SK-MEL-5 (cell line): ENCODE measurements around the gene METTL13. TPM values are rescaled to one million over a fixed set of nuclear protein-coding genes. Genes with fewer than 3 reads are reported as not detected.

Experiments
- DNase-seq: peaks from one replicate; pipeline ENCODE4 v3.0.0-alpha.2; 2016; ENCODE audit warnings: low read depth, low spot score
- in situ Hi-C: cut with HindIII; loops from 2 replicates; pipeline ENCODE4 v1.10.0; 2016; ENCODE audit warnings: low sequenced_read_pairs, high pct_unique_total_duplicates, low pct_unique_long_range_greater_than_20kb
- total RNA-seq: library from RNA; depleted of rRNA; stranded (reverse); fragments of >200 nt; shearing (Covaris generic); gene quantifications from 2 replicates; pipeline ENCODE4 v1.2.3, GENCODE V29; 2014

Gene METTL13
- total RNA-seq, 1 experiment from 2014 or later, result 39.3 TPM

GRCh38 chr1:171758011-171758410, 23.4 kb upstream of the METTL13 start:
- in situ Hi-C loops, result no loop called here

GRCh38 chr1:171762143-171762563, 19.3 kb upstream of the METTL13 start:
- in situ Hi-C loops, result no loop called here
- no peak for DNase-seq

More at GRCh38 chr1:171758011-171758410, 23.4 kb upstream of the METTL13 start:
- no peak for DNase-seq

- in situ Hi-C loops, result no loop called here
- no peak for DNase-seq
Observed at GRCh38 chr1:171763764-171764163, 17.7 kb upstream of the METTL13 start.

DNA sequence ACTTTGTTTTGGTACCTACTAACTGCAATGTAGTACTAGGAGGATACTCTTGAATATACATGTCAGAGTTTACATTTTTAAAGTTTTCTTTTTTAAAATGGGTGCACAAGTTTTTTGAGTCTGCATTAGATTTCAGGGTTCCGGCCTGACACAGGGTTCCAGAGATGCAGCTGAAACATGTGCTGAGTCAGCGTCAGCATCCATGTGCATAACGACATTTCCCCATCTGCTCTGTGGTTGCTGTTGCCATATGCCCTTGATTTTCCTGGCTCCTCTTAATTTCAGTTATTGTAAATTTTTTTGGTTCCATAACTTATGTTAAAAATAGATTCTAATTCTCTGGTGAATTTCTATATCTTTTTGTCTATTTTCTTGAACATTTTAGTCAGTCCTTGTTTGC, 12.3 kb upstream of the METTL13 start:
- DNase-seq, result no peak
- in situ Hi-C loops, result no loop called here

GRCh38 chr1:171769754-171770153, 11.7 kb upstream of the METTL13 start:
- DNase-seq, result peak; percentile 67
- in situ Hi-C loops, result no loop called here

DNA sequence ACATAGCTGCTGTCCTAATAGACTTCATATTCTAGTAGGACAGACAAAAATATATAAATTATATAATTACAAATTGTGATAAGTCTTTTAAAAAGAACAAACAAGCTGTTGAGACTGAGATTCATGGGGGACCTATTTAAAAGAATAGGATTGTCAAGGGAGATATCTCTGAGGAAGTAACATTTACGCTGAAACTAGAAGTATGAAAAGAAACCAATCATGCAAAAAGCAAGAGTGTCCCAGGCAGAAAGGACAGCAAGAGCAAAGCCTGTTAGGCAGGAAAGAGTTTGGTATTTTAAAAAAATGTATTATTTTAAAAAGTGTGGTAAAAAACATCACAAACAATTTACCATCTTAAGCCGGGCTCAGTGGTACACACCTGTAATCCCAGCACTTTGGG, 9.1 kb upstream of the METTL13 start:
- in situ Hi-C loops, result no loop called here
- DNase-seq, result no peak

DNA sequence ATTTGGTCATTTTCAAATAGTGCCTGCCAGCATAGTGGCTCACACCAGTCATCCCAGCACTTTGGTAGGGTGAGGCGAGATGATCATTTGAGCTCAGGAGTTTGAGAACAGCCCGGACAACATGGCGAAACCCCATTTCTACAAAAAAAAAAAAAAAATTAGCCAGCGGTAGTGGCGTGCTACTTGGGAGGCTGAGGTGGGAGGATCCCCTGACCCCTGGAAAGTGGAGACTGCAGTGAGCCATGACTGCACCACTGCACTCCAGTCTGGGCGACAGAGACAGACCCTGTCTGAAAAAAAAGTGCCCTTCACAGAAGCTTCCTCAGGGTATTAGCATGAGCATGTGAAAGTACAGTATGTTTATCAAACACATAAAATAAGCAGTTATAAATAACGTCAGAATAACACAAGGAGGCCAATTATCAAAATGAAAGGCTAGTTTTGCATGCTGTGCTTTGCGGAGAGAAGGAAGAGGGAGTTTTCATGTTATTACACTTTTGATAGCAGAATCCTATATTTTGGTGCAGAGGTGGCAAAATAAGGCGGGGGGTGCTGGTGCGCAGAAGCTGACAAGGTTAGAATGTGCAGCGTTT, 781 bp upstream of the METTL13 start:
- in situ Hi-C loops, result no loop called here

GRCh38 chr1:171783816-171784530, 2.5 kb downstream of the METTL13 start:
- no peak for DNase-seq
- in situ Hi-C loops, result no loop called here

More for the DNA sequence above, 781 bp upstream of the METTL13 start:
- DNase-seq, result no peak

DNA sequence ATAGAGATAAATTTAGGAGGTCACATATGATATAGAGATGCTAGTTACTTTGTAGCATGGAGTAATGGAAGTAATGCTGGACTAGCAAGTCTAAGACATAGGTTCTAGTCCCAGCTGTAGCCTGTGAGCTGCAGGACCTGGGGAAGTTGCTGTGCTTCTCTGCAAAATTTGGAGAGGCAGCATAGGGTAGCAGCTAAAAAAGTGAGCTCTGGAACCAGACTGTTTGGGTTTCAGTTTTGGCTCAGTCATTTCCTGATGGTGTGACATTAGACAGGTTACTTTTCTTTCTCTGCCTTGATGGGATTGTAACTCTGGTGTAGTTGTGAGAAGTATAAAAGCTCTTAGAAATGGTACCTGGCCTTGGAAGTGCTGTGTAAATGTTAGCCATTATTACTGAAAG, 3.3 kb downstream of the METTL13 start:
- no peak for DNase-seq
- in situ Hi-C loops, result no loop called here

- in situ Hi-C loops, result no loop called here
Observed at GRCh38 chr1:171785766-171786165, 4.3 kb downstream of the METTL13 start.

DNA sequence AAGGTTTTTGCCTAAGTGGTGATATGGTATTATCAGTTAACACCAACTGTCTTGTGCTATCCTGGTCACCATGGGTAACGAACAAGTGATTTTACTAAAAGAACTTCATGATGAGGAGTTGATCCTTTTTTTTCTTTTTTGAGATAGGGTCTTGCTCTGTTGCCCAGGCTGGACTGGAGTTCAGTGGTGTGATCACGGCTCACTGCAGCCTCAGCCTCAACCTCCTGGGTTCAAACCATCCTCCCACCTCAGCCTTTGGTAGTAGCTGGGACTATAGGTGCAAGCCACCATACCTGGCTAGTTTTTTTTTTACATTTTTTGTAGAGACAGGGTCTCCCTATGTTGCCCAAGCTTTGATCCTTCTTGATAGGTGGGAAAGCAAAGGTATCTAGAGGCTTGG, 5.1 kb downstream of the METTL13 start:
- DNase-seq, result no peak
- in situ Hi-C loops, result no loop called here

More at GRCh38 chr1:171785766-171786165, 4.3 kb downstream of the METTL13 start:
- no peak for DNase-seq

DNA sequence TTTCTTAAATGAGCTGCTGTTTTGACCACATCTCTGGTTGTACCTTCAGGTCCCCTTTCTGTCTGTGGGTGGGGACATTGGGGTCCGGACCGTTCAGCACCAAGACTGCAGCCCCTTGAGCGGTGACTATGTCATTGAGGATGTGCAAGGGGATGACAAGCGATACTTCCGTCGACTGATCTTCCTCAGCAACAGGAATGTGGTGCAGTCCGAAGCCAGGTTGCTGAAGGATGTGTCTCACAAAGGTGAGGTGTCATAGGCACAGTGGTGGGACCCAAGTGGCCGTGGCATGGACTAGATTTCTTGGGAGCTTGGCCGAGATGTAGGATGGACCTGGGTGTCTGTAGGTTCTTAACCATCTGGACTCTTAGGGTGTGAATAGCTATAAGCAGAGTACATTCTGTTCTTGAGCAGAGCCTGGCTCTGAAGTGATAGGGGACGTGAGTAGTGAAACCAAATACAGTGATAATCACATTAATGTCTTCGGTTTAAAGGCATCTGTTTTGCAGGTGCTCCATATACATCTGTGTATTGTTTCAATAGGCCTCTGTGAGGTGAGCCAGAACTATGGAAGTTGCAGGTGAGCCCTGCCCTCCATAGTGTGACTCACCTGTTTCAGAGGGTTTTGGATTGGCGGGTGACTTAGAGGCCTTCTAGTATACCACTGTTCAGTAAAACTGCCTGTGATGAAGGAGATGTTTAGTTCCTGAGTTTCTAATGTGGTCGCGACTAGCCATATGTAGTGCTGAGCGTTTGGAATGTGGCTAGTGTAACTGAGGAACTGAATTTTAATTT, 6.4 kb downstream of the METTL13 start:
- in situ Hi-C loops, result no loop called here
- DNase-seq, result no peak

DNA sequence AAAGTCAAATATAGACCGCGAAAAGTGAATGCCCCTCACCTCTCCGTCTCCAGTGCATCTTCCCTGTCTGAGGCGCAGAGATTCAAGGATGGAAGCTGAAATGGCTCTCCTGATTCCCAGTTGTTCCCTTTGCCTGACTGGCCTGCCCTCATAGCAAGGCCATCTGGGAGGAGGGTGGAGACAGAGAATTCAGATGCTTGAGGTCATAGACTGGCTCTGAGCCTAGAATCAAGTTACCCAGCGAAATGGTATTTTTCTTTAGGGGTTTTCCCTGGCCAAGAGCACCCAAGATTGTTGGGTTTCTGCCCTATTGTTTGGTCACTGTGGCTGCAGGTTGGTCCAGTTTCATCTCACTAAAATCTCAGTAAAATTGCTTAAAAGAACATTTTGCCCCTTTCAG, 7.2 kb downstream of the METTL13 start:
- in situ Hi-C loops, result no loop called here
- DNase-seq, result no peak

- in situ Hi-C loops, result no loop called here
- DNase-seq, result no peak
Observed at GRCh38 chr1:171790318-171790717, 8.9 kb downstream of the METTL13 start.

- no peak for DNase-seq
- in situ Hi-C loops, result no loop called here
Observed at GRCh38 chr1:171792656-171793369, 11.4 kb downstream of the METTL13 start.

DNA sequence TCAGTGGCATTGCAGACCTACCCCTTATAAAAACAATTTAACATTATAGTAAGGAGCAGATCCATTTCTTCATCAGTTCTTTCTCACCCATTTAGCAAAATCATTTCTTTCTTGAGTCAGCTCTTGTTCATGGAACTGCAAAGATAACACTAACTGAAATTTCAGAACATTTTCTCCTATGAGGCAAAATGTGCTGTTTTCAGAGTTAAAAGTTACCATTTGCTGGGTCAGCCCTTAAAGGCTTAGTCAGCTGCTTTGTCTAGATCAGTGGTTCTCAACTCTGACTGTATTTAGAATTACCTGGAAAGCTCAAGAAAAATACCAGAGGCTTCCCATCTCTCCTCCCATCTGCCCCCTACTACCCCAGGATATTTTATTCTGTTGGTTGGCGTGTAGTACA, 12.2 kb downstream of the METTL13 start:
- in situ Hi-C loops, result no loop called here
- no peak for DNase-seq

GRCh38 chr1:171794085-171794484, 12.6 kb downstream of the METTL13 start:
- in situ Hi-C loops, result no loop called here
- DNase-seq, result no peak

- DNase-seq, result no peak
- in situ Hi-C loops, result no loop called here
Observed at GRCh38 chr1:171796592-171796991, 15.1 kb downstream of the METTL13 start.
